ENCODE measurements around the gene CCDC194.

GRCh38 chr19:17380426-17381138 lies 13.4 kb downstream of the CCDC194 start:
- no peak for TF ChIP-seq CTCF (IDR thresholded peaks at IDR 0.05)
- TF ChIP-seq POLR2A (IDR thresholded peaks at IDR 0.05), result no peak

Data from suprapubic skin (tissue), 3 donors.